HepG2 (cell line): ENCODE results near the gene FAM174B. TPM values are rescaled to one million over a fixed set of nuclear protein-coding genes. Genes with fewer than 3 reads are reported as not detected.
A peak's percentile ranks its signal among the peaks of the same experiment; 100 is the strongest.

Source experiments
- ARHGAP35 ChIP-seq: sonication (generic); formaldehyde crosslinking; IDR thresholded peaks from 2 replicates; pipeline ENCODE4 v1.9.0; 2022; ENCODE audit warnings: mild to moderate bottlenecking, inconsistent platforms, moderate library complexity, missing genetic modification reagents, borderline replicate concordance
- ELF1 ChIP-seq: sonication (generic); formaldehyde crosslinking; IDR thresholded peaks from 2 replicates; pipeline ENCODE4 v1.4.0; 2020; ENCODE audit warnings: missing genetic modification reagents
- EZH2 ChIP-seq: conservative IDR thresholded peaks from 2 replicates; pipeline ENCODE4 v1.6.1; 2012; ENCODE audit warnings: mild to moderate bottlenecking, low read depth, low read length, moderate library complexity
- HCFC1 ChIP-seq: fragments of 150-350 bp; IDR thresholded peaks from 2 replicates; pipeline ENCODE4 v1.6.1; 2014; ENCODE audit warnings: low read depth, low read length
- HDAC1 ChIP-seq: sonication (generic); formaldehyde crosslinking; IDR thresholded peaks from 2 replicates; pipeline ENCODE4 v1.5.1; 2020; ENCODE audit warnings: mild to moderate bottlenecking, missing genetic modification reagents
- HOXA3 ChIP-seq: sonication (generic); formaldehyde crosslinking; IDR thresholded peaks from 2 replicates; pipeline ENCODE4 v1.5.0; 2020; ENCODE audit warnings: missing genetic modification reagents
- KAT7 ChIP-seq: IDR thresholded peaks from 2 replicates; pipeline ENCODE4 v1.6.1; 2018; ENCODE audit warnings: borderline replicate concordance, missing compliant biosample characterization
- KDM6A ChIP-seq: IDR thresholded peaks from 2 replicates; pipeline ENCODE4 v1.6.1; 2016; ENCODE audit warnings: low read depth
- MED8 ChIP-seq: sonication (generic); formaldehyde crosslinking; IDR thresholded peaks from 2 replicates; pipeline ENCODE4 v1.8.1; 2023; ENCODE audit warnings: mild to moderate bottlenecking, missing genetic modification reagents; ENCODE audit not compliant: insufficient replicate concordance
- MTA1 ChIP-seq: sonication (generic); formaldehyde crosslinking; IDR thresholded peaks from 2 replicates; pipeline ENCODE4 v1.4.0; 2020; ENCODE audit warnings: missing genetic modification reagents, mild to moderate bottlenecking, borderline replicate concordance
- RBFOX2 ChIP-seq: fragments of 200-400 bp; formaldehyde crosslinking; IDR thresholded peaks from 2 replicates; pipeline ENCODE4 v1.6.1; 2017; ENCODE audit warnings: low read depth, mild to moderate bottlenecking, low read length
- ZKSCAN8 ChIP-seq: IDR thresholded peaks from 2 replicates; pipeline ENCODE4 v1.6.1; 2016; ENCODE audit warnings: borderline replicate concordance, missing genetic modification reagents, missing compliant biosample characterization
- ZNF282 ChIP-seq: fragments of 450-650 bp; IDR thresholded peaks from 2 replicates; pipeline ENCODE4 v1.6.1; 2018; ENCODE audit not compliant: partially characterized antibody
- ZNF556 ChIP-seq: sonication (generic); formaldehyde crosslinking; IDR thresholded peaks from 2 replicates; pipeline ENCODE4 v1.4.0; 2020; ENCODE audit warnings: mild to moderate bottlenecking, missing genetic modification reagents, borderline replicate concordance
- ZNF567 ChIP-seq: sonication (generic); formaldehyde crosslinking; IDR thresholded peaks from 2 replicates; pipeline ENCODE4 v1.8.1; 2023; ENCODE audit warnings: mild to moderate bottlenecking, missing genetic modification reagents, borderline replicate concordance
- ZNF772 ChIP-seq: sonication (generic); formaldehyde crosslinking; IDR thresholded peaks from 2 replicates; pipeline ENCODE4 v1.5.0; 2020; ENCODE audit warnings: mild to moderate bottlenecking, missing genetic modification reagents
- ZNF878 ChIP-seq: sonication (generic); formaldehyde crosslinking; IDR thresholded peaks from 2 replicates; pipeline ENCODE4 v1.8.1; 2023; ENCODE audit warnings: mild to moderate bottlenecking, missing genetic modification reagents, moderate library complexity
- ZSCAN21 ChIP-seq: sonication (generic); formaldehyde crosslinking; IDR thresholded peaks from 2 replicates; pipeline ENCODE4 v1.8.0; 2022; ENCODE audit warnings: mild to moderate bottlenecking, missing genetic modification reagents, moderate library complexity, borderline replicate concordance
- polyA plus RNA-seq, 8 experiments: library from polyadenylated mRNA; depleted of rRNA in 3 of 8; stranded (reverse) in 7 of 8; unstranded in 1 of 8; fragments of >200 nt; fragmentation: Illumina TruSeq in 4 of 8; extraction: Trizol in 4 of 8; gene quantifications; 2 replicates each; pipeline versions ENCODE4 v1.2.1 to v1.2.3, GENCODE V29; 2011 to 2016; ENCODE audit warnings: low read depth in 4 of 8, missing spikeins in 1 of 8, mixed read lengths in 1 of 8; ENCODE audit not compliant: insufficient read depth in 1 of 8
- total RNA-seq, 5 experiments: library from RNA; depleted of rRNA; stranded (reverse); fragments of >200 nt; fragmentation: Illumina TruSeq; extraction: Trizol; gene quantifications; 2 replicates each; pipeline ENCODE4 v1.2.3, GENCODE V29; 2016; ENCODE audit warnings: low read depth in 1 of 5
- TF ChIP-seq, protein P1 (sequence below), 2 experiments: fragments of 450-650 bp in 1 of 2; sonication (generic) in 1 of 2; formaldehyde crosslinking; IDR thresholded peaks; 2 replicates each; pipeline versions ENCODE4 v1.5.0 to v1.8.0; 2020 to 2022; ENCODE audit warnings: mild to moderate bottlenecking in 1 of 2, missing genetic modification reagents in 1 of 2
- TF ChIP-seq, protein P2 (sequence below): sonication (generic); formaldehyde crosslinking; IDR thresholded peaks from 2 replicates; pipeline ENCODE4 v1.8.0; 2023; ENCODE audit warnings: mild to moderate bottlenecking, missing genetic modification reagents
- TF ChIP-seq, protein P3 (sequence below): sonication (generic); formaldehyde crosslinking; IDR thresholded peaks from 2 replicates; pipeline ENCODE4 v1.8.0; 2022; ENCODE audit warnings: missing genetic modification reagents, low read depth, mild to moderate bottlenecking, borderline replicate concordance
- TF ChIP-seq, protein P4 (sequence below): sonication (generic); formaldehyde crosslinking; IDR thresholded peaks from 2 replicates; pipeline ENCODE4 v1.4.0; 2020; ENCODE audit warnings: mild to moderate bottlenecking, missing genetic modification reagents
- TF ChIP-seq, protein P5 (sequence below): sonication (generic); formaldehyde crosslinking; IDR thresholded peaks from 2 replicates; pipeline ENCODE4 v1.8.1; 2023; ENCODE audit warnings: mild to moderate bottlenecking, missing genetic modification reagents

The FAM174B gene
- total and polyA plus RNA-seq, 2 of the 13 experiments (the other 11 are each of a cell fraction or from before 2014, with no cell fraction given): 0.90 to 2.1 TPM

DNA sequence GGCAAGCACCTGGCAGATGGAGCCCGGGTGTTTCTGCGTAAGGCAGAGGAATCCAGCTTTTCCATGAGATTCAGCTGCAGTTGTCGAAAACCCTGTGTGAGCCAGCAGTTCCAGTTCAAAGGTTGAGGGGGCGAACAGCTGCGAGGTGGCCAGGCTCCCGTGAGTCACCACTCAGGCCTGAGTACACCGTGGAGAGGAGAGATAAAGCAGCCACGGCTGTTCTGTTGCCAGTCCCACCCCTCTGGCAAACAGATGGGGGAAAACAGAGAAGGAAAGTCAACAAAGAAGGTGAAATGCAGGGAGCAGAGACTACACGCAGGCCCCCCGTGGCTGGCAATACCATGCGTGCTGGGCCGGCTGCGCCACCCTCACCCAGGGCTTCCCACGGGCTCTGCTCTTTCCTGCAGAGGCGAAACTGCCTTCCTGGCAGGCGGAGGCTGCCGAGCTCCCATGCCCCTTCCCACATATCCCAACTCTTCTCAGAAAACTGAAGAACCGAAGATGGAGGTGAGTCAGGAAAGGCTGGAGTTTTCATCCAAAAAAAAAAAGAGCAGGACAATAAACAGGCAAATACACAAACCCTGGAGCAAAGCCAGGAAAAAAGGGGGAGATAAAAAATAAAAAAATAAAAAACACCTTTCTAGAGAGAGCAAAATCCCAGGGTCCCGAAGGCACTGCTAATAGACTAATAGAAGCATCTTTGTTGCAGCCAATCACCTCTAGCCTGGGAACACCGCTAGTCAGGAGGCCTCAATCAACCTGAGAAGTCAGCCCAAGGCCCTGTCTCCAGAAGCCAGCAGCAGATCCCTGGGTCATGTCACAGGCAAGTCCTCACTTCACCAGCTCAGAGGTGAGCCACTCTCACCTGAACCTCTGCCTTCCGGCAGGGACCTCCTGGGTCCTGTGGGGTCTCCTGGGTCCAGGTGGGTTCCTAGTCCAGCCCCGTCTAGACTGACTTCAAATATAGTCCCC, 37.7 kb downstream of the FAM174B start (continued):
- TF ChIP-seq, protein P1, sequence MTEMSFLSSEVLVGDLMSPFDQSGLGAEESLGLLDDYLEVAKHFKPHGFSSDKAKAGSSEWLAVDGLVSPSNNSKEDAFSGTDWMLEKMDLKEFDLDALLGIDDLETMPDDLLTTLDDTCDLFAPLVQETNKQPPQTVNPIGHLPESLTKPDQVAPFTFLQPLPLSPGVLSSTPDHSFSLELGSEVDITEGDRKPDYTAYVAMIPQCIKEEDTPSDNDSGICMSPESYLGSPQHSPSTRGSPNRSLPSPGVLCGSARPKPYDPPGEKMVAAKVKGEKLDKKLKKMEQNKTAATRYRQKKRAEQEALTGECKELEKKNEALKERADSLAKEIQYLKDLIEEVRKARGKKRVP (CRISPR knock-in tag; IDR thresholded peaks at IDR 0.05): peak in 1 of 2 experiments; percentile 38; a peak in 1 of 4 replicates
- TF ChIP-seq, protein P2, sequence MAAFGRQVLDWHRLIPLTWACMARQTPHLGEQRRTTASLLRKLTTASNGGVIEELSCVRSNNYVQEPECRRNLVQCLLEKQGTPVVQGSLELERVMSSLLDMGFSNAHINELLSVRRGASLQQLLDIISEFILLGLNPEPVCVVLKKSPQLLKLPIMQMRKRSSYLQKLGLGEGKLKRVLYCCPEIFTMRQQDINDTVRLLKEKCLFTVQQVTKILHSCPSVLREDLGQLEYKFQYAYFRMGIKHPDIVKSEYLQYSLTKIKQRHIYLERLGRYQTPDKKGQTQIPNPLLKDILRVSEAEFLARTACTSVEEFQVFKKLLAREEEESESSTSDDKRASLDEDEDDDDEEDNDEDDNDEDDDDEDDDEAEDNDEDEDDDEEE: no peak
- TF ChIP-seq, protein P3, sequence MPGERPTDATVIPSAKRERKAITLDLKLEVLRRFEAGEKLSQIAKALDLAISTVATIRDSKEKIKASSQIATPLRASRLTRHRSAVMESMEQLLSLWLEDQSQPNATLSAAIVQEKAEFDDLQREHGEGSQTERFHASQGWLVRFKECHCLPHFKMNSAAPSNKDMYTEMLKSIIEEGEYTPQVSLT (CRISPR knock-in tag): no peak
- TF ChIP-seq ZNF556 (CRISPR knock-in tag): peak; percentile 83; the same call in 1 of the 2 replicates
- no peak for TF ChIP-seq ELF1 (CRISPR knock-in tag)
- TF ChIP-seq ARHGAP35 (CRISPR knock-in tag): no peak
- no peak for TF ChIP-seq HCFC1
- TF ChIP-seq, protein P4, sequence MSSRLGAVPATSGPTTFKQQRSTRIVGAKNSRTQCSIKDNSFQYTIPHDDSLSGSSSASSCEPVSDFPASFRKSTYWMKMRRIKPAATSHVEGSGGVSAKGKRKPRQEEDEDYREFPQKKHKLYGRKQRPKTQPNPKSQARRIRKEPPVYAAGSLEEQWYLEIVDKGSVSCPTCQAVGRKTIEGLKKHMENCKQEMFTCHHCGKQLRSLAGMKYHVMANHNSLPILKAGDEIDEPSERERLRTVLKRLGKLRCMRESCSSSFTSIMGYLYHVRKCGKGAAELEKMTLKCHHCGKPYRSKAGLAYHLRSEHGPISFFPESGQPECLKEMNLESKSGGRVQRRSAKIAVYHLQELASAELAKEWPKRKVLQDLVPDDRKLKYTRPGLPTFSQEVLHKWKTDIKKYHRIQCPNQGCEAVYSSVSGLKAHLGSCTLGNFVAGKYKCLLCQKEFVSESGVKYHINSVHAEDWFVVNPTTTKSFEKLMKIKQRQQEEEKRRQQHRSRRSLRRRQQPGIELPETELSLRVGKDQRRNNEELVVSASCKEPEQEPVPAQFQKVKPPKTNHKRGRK (CRISPR knock-in tag): no peak; the same call in 1 of the 2 replicates
- no peak for TF ChIP-seq RBFOX2
- TF ChIP-seq EZH2: no peak
- TF ChIP-seq ZKSCAN8 (CRISPR knock-in tag): peak; percentile 39; the same call in 1 of the 2 replicates
- 0 out of 2 replicates have a peak, but pooled peaks have one; percentile 43 for TF ChIP-seq ZNF772 (CRISPR knock-in tag)
- TF ChIP-seq ZSCAN21 (CRISPR knock-in tag): no peak
- no peak for TF ChIP-seq ZNF878 (CRISPR knock-in tag)
- no peak for TF ChIP-seq MED8 (CRISPR knock-in tag)
- TF ChIP-seq ZNF567 (CRISPR knock-in tag): no peak
- peak; percentile 56; the same call in 1 of the 2 replicates for TF ChIP-seq HOXA3 (CRISPR knock-in tag)
- no peak for TF ChIP-seq KDM6A (CRISPR knock-in tag)
- TF ChIP-seq KAT7 (CRISPR knock-in tag): no peak
- peak; percentile 64; the same call in 1 of the 2 replicates for TF ChIP-seq MTA1 (CRISPR knock-in tag)
- TF ChIP-seq, protein P5, sequence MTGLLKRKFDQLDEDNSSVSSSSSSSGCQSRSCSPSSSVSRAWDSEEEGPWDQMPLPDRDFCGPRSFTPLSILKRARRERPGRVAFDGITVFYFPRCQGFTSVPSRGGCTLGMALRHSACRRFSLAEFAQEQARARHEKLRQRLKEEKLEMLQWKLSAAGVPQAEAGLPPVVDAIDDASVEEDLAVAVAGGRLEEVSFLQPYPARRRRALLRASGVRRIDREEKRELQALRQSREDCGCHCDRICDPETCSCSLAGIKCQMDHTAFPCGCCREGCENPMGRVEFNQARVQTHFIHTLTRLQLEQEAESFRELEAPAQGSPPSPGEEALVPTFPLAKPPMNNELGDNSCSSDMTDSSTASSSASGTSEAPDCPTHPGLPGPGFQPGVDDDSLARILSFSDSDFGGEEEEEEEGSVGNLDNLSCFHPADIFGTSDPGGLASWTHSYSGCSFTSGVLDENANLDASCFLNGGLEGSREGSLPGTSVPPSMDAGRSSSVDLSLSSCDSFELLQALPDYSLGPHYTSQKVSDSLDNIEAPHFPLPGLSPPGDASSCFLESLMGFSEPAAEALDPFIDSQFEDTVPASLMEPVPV: no peak
- TF ChIP-seq HDAC1 (CRISPR knock-in tag): peak; percentile 90
- no peak for TF ChIP-seq ZNF282
